Transverse colon (tissue), 4 donors: ENCODE measurements around the gene DCDC2C. TPM values are rescaled to one million over a fixed set of nuclear protein-coding genes. Genes with fewer than 3 reads are reported as not detected.

Source experiments
- DNase-seq: peaks from one replicate; pipeline ENCODE4 v3.0.0-alpha.2; 2019
- H3K27ac ChIP-seq, 4 donors: fragments of 200-600 bp; sonication (generic); 2 replicates each; pipeline ENCODE4 v1.5.1; 2016 to 2018; ENCODE audit warnings: inconsistent platforms in 4 of 4
- H3K27me3 ChIP-seq: fragments of 200-600 bp; sonication (generic); 2 replicates; pipeline ENCODE4 v1.5.1; 2017; ENCODE audit warnings: inconsistent platforms
- H3K36me3 ChIP-seq, 4 donors: fragments of 200-600 bp; sonication (generic); 2 replicates each; pipeline ENCODE4 v1.5.1; 2017 to 2019; ENCODE audit warnings: inconsistent platforms in 4 of 4
- H3K4me1 ChIP-seq, 4 donors: fragments of 200-600 bp; sonication (generic); 2 replicates each; pipeline ENCODE4 v1.5.1; 2017 to 2020; ENCODE audit warnings: inconsistent platforms in 4 of 4
- H3K4me3 ChIP-seq, 4 donors: fragments of 200-600 bp; sonication (generic); 1 replicate in 1 of 4; 2 replicates in 3 of 4; pipeline versions ENCODE4 v1.5.1 to v1.6.1; 2017 to 2019; ENCODE audit warnings: inconsistent platforms in 4 of 4
- H3K9me3 ChIP-seq, 2 donors: fragments of 200-600 bp; sonication (generic); 2 replicates each; pipeline ENCODE4 v1.5.1; 2017 to 2019; ENCODE audit warnings: inconsistent platforms in 2 of 2
- EP300 ChIP-seq: sonication (generic); formaldehyde crosslinking; IDR thresholded peaks from one replicate; pipeline ENCODE4 v1.6.1; 2017; ENCODE audit warnings: antibody characterized with exemption, low read depth
- POLR2A ChIP-seq: fragments of 450-650 bp; IDR thresholded peaks from one replicate; pipeline ENCODE4 v1.6.1; 2016; ENCODE audit warnings: antibody characterized with exemption, mild to moderate bottlenecking, moderate library complexity
- POLR2AphosphoS5 ChIP-seq, 3 donors: sonication (generic); formaldehyde crosslinking; IDR thresholded peaks; one replicate each; pipeline ENCODE4 v1.6.1; 2016; ENCODE audit warnings: antibody characterized with exemption in 3 of 3
- WGBS, 2 donors: methylation state at CpG; one replicate each; pipeline ENCODE4 v1.1.5; 2018; ENCODE audit warnings: low coverage in 1 of 2; 5-methylcytosine and 5-hydroxymethylcytosine counted together
- in situ Hi-C, 4 donors: fragments of 200-750 bp; cut with MboI; loops; one replicate each; pipeline versions ENCODE4 v1.15.0 to v1.15.1; 2017; ENCODE audit warnings: low sequenced_read_pairs in 3 of 4, low pct_ligation_motif_present in 1 of 4, low pct_unique_long_range_greater_than_20kb in 1 of 4
- intact Hi-C: fragments of 100-400 bp; cut with DNase I; formaldehyde crosslinking; loops from one replicate; pipeline ENCODE4 v1.15.1; 2023; ENCODE audit warnings: low total_unique reads
- total RNA-seq, 4 donors: library from RNA; depleted of rRNA; stranded (reverse); fragments of >200 nt; gene quantifications; one replicate each; pipeline ENCODE4 v1.1.0, GENCODE V29; 2016
- TF ChIP-seq, protein P1 (sequence below), 5 experiments: fragments of 200-600 bp in 3 of 5; fragments of 450-650 bp in 2 of 5; sonication (generic) in 3 of 5; IDR thresholded peaks; 1 replicate in 2 of 5; 2 replicates in 3 of 5; pipeline ENCODE4 v1.5.1; 2016 to 2017; ENCODE audit warnings: antibody characterized with exemption in 5 of 5, inconsistent platforms in 3 of 5, mild to moderate bottlenecking in 2 of 5, moderate library complexity in 1 of 5

DCDC2C gene
- total RNA-seq, 4 donors from 2014 or later, result not detected

DNA sequence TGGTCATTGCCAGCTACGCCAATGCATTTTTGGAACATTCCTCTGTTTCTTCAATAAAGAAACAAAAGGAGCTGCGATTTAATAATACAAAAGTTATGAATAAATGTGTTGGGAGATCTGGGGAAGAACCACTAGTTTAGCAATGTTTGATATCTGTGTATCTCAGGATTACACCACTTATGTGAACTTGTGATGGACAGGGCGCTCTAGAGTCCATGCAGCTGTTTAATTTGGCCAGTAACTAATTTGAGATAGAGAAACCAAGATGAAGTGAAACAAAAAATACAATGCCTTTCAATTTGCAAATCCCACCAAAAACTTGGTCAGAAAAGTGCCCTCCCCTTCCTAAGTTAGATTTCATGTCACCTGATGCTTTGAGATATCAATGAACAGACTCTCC is 6.8 kb upstream of the DCDC2C start:
- Histone ChIP-seq H3K9me3 (no peaks in the 10 kb centered on the region), H3K4me3 (no peak overlapping the region), H3K36me3 (no peaks in the 10 kb centered on the region), H3K4me1 (no peaks in the 10 kb centered on the region), H3K27ac (no peak overlapping the region), H3K27me3 (no peaks in the 10 kb centered on the region)
- in situ Hi-C loops (no loop called here), intact Hi-C loops (no loop called here)
- WGBS, 2 donors, result 76 to 82% methylated on average over 3 of the region's 3 CpGs
- DNase-seq, result no peak
- TF ChIP-seq POLR2A (no peak), EP300 (no peak)

DNA sequence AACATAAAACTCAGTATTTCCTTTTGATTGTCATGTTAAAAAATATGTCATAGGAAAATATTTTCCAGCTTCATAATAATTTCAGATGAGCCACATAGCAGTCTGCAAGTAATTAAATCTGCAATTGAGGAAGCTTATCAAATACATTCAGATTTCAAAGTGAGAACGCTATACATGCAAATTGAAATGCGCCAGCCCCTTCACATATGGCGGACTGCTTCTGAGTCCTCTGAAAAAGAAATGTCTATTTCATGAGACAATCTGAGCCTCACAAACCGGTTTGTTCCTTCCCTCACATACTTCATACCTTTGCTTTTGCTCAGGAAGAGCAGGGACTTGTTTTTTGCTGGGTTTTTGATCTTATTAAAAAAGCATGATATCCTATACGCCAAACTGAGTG is 2.3 kb upstream of the DCDC2C start:
- no peak for TF ChIP-seq EP300
- no peak for TF ChIP-seq POLR2A
- TF ChIP-seq, protein P1, sequence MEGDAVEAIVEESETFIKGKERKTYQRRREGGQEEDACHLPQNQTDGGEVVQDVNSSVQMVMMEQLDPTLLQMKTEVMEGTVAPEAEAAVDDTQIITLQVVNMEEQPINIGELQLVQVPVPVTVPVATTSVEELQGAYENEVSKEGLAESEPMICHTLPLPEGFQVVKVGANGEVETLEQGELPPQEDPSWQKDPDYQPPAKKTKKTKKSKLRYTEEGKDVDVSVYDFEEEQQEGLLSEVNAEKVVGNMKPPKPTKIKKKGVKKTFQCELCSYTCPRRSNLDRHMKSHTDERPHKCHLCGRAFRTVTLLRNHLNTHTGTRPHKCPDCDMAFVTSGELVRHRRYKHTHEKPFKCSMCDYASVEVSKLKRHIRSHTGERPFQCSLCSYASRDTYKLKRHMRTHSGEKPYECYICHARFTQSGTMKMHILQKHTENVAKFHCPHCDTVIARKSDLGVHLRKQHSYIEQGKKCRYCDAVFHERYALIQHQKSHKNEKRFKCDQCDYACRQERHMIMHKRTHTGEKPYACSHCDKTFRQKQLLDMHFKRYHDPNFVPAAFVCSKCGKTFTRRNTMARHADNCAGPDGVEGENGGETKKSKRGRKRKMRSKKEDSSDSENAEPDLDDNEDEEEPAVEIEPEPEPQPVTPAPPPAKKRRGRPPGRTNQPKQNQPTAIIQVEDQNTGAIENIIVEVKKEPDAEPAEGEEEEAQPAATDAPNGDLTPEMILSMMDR (IDR thresholded peaks at IDR 0.05), result no peak
- no peak for TF ChIP-seq POLR2AphosphoS5 (IDR thresholded peaks at IDR 0.05)
- WGBS, 2 donors, result 93 to 95% methylated on average over 5 of the region's 5 CpGs
- Histone ChIP-seq H3K4me3 (no peak overlapping the region), H3K36me3 (no peaks in the 10 kb centered on the region), H3K9me3 (no peaks in the 10 kb centered on the region), H3K27ac (no peak overlapping the region), H3K4me1 (peaks cover 0 to 4% (median 0%) of the 10 kb centered on the region in 4 donors), H3K27me3 (peaks cover 19% of the 10 kb centered on the region)
- in situ Hi-C loops (no loop called here), intact Hi-C loops (no loop called here)
- DNase-seq, result no peak

DNA sequence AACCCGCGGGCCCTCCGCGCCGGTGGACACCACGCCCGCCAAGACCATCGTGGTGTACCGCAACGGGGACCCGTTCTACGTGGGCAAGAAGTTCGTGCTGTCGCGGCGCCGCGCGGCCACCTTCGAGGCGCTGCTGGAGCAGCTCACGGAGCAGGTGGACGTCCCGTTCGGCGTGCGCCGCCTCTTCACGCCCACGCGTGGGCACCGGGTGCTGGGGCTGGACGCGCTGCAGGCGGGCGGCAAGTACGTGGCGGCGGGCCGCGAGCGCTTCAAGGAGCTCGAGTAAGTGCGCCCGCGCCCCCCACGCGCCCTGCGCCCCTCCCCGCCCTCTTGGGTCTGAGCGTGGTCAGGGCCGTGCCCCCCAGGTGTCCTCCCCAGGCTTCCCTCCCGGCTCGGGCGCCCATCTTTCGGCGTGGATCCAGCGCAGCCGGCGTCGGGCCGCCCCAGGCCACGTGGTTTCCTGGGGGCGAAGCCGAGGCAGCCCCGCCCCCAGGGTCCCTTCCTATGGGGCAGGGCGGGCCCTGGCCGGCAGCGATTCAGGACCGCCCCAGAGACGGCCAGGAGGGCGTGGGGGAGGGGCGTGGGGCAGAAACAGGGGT is 481 bp downstream of the DCDC2C start:
- intact Hi-C loops (no loop called here), in situ Hi-C loops (no loop called here)
- TF ChIP-seq POLR2A, result no peak
- no peak for TF ChIP-seq EP300
- TF ChIP-seq, protein P1 (IDR thresholded peaks at IDR 0.05), result no peak
- DNase-seq, result no peak
- H3K4me3 ChIP-seq, result no peak overlapping the region
- no peaks in the 10 kb centered on the region for H3K9me3 ChIP-seq
- H3K27me3 ChIP-seq, result peaks cover 21% of the 10 kb centered on the region
- H3K27ac ChIP-seq, result no peak overlapping the region
- peaks cover 0 to 4% (median 0%) of the 10 kb centered on the region in 4 donors for H3K4me1 ChIP-seq
- 72% methylated on average over 54 of the region's 73 CpGs; no CpG with 5 or more reads in 1 of the 2 donors for WGBS, 2 donors
- H3K36me3 ChIP-seq, result no peaks in the 10 kb centered on the region

DNA sequence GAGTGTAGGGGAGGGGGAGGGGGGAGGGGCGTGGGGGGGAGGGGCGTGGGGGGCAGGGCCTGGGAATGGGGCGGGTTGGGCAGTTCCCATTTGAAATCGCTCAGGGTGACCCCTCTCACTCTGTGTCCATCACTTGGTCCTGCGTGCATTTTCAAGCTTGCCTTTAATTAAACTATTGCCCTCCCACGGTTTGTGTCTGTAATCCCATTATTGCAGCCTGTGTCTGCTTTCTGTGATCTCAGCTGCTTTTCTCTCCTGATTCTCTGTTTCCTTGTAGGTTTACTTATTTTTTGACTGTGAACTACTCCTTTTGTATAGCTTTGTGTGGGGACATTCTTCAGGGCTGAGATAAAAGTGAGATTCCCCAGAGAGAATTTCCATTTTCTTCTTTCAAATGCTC is 1.3 kb downstream of the DCDC2C start:
- no peak overlapping the region for H3K4me3 ChIP-seq
- H3K4me1 ChIP-seq, result peaks cover 0 to 4% (median 0%) of the 10 kb centered on the region in 4 donors
- H3K36me3 ChIP-seq, result no peaks in the 10 kb centered on the region
- H3K27ac ChIP-seq, result no peak overlapping the region
- intact Hi-C loops (no loop called here), in situ Hi-C loops (no loop called here)
- no peak for TF ChIP-seq POLR2A
- H3K27me3 ChIP-seq, result peaks cover 21% of the 10 kb centered on the region
- no peak for DNase-seq
- no peaks in the 10 kb centered on the region for H3K9me3 ChIP-seq
- WGBS, 2 donors, result 53% methylated on average over 4 of the region's 6 CpGs; no CpG with 5 or more reads in 1 of the 2 donors

DNA sequence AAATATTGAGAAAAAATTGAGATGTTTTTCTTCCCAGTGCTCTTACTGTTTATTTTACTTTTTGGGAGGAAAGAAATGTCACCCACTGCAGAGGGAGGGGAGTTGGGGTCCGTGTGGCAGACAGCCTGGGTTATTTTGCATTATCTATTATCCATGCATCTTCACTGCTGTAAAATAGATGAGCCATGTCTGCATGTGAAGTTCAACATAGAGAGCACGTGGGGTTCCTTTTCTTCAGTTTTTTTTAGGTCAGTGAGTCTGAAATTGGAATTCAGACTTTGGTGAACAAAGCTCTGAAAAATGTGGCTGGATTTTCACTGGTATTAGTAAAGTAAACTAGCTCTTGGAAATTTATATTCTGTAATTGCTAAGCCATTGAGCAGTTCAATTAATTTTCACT is 2.4 kb downstream of the DCDC2C start:
- Histone ChIP-seq H3K9me3 (no peaks in the 10 kb centered on the region), H3K4me1 (peaks cover 0 to 4% (median 0%) of the 10 kb centered on the region in 4 donors), H3K4me3 (no peak overlapping the region), H3K36me3 (no peaks in the 10 kb centered on the region), H3K27ac (no peak overlapping the region), H3K27me3 (peaks cover 21% of the 10 kb centered on the region)
- 18 to 30% methylated on average over 2 of the region's 2 CpGs for WGBS, 2 donors
- TF ChIP-seq EP300, result no peak
- TF ChIP-seq, protein P1 (IDR thresholded peaks at IDR 0.05), result no peak
- TF ChIP-seq POLR2AphosphoS5 (IDR thresholded peaks at IDR 0.05), result no peak
- TF ChIP-seq POLR2A, result no peak
- in situ Hi-C loops, result no loop called here
- DNase-seq, result no peak
- intact Hi-C loops, result no loop called here
